Epidermal melanocyte (primary cell): ENCODE measurements around the gene SFRP2.

Source experiments
- DNase-seq: peaks from one replicate; pipeline ENCODE4 v3.0.0; 2011; ENCODE audit warnings: low spot score; ENCODE audit not compliant: insufficient read length

SFRP2 gene

GRCh38 chr4:153798420-153798819 lies 9.5 kb upstream of the SFRP2 start:
- no peak for DNase-seq

GRCh38 chr4:153794006-153794405 lies 5.1 kb upstream of the SFRP2 start:
- DNase-seq: no peak

- no peak for DNase-seq
Measured at GRCh38 chr4:153792618-153793247, 3.9 kb upstream of the SFRP2 start.

DNA sequence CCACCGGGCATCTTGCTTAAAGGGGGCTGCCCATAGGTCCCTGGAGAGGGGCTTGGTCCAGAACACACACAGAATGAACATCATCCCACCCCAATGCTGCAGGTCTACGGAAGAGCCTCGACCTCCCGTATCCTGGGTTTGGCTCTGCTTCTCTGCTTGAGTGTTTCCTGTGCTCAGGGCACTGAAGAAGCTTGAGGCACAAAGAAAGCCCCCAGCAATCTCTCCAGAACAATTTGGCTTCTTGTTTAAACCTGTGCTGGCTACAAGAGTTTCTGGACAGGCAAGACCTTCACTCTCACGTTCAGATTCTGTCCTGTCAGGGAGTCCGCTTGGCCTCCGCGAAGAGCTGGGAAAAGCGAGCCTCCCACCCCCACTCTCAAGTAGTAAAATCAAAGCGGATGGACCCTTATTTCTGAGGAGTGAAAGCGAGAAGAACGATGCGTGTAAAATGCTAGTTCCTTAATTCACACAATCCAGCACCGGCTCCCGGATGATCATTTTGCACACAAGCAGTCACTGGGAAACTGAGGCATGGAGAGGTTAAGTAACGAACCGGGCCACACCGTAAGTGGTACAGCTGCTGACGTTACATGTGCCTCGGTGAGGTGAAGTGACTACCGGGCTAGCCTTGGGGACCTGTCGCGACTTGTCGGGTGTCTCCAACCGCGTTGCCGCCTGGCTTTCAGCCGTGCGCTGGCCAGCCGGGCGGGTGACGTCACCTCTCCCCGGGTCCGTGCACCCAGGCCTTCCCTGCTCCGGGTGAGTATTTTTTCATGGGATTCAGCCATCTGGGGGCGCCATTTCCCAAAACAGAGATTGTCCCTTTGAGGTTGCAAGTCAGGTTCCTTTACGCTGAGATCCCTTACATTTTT lies 3.1 kb upstream of the SFRP2 start:
- DNase-seq: no peak

DNA sequence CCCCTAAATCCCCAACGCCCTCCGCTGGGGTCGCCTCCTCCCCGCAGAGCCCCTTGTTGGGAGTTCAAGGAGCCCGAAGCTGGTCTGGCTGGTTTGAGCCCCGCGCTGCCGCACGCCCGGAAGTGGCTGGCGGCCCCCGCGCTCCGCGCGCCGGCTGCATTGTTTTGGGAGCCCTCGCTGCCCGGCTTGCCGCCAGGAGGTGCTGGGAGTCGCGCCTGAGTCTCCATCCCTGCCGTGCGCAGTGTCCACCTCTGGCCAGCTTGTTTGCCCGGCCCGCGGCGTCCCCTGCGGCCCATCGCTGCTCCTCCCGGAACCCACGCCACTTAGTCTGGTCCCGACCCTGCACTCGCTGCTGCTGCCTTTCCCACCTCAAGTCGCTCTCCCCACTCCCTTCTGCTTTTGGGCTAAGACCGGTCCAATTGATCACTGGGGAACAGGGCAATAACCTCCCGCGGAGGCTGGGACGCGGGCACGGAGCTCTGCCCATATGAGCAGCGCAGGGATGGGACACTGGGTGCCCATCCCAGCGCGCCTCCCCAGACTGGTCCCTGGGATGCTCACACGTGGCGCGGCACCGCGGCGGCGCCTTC lies 2.2 kb upstream of the SFRP2 start:
- no peak for DNase-seq

DNA sequence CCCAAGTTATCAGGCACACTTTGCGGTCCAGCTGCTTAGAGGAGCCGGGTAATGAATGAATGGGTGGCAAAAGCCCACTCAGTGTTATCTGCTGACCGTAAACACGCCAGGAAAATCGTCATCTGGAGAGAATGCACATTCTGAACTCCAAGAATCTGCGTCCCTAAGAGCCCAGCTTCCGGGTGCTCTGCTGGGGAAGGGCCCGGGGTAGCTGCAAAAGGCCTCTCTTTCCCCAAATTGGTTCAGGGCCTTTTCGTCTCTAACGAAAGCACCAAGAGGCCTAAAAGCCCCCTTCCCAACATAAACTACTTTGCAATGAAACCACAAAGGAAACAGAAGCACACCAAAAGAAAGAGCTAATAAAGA lies 1.6 kb upstream of the SFRP2 start:
- DNase-seq: no peak

DNA sequence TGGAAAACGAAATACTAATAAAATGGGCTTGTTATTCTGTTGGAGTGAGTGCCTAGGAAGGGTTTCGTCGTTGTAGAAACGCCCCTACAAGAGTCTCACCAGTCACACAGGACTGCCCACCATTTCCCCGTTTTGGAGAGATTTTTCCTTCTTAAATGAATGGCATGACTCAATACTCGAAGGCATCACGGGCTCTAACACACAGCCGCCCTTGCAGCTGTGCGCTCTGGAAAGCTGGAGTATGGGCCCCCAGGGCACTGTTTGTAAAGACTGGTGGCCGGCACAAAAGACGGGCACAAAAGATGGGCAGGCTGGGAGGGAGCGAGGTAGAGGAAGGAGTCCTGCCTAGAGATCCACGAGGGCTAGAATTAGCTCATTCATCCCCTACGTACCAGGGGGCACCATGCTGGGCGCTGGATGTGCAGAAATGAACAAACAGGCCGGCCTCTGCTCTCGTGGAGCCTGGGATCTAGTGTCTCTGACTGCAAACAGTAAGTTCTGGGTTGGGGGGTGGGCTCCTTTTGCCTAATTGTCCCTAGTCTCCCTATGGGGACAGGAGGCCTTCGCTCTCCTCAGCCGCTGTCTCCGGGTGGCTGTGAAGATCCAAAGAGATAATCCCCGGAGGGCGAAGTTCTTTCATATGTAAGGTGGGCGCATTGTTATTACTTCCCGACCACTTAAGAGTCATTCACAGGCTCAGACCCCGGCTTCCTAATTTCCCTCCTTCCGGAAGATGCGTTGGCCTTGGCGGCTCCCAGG lies 1.0 kb upstream of the SFRP2 start:
- no peak for DNase-seq

DNA sequence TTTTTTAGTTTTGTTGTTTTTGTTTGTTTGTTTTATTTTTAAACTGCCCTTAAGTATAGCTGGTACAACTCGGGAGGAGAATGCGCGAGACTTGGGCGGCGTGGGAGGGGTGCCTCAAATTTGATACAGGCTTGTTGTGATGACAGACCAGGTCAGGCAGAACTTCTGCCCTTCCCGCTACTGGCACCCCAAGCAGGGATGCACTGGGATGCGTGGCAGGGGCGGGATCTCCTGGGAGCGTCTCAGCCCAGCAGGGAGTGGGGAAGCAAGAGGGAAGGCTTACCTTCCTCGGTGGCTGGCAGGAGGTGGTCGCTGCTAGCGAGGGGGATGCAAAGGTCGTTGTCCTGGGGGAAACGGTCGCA lies 851 bp downstream of the SFRP2 start:
- DNase-seq: no peak

DNA sequence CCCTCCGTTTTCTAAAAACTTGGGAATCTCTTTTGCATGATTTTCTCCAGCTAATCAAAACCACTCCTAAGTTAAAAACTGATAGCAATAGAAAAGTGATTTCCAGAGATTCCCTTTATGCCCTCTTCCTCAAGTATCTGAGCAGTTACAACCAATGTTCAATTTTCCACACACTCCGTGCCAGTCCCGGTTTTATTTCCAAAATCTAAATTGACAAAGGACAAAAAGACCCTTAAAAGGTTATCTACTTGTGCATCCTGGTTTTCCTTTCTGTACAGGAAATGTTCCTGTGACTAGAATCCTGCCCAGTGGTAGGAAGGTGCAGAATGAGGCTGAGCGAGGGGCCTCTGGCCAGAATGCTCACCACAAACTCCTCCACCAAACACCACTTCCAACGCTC lies 1.3 kb downstream of the SFRP2 start:
- no peak for DNase-seq

DNA sequence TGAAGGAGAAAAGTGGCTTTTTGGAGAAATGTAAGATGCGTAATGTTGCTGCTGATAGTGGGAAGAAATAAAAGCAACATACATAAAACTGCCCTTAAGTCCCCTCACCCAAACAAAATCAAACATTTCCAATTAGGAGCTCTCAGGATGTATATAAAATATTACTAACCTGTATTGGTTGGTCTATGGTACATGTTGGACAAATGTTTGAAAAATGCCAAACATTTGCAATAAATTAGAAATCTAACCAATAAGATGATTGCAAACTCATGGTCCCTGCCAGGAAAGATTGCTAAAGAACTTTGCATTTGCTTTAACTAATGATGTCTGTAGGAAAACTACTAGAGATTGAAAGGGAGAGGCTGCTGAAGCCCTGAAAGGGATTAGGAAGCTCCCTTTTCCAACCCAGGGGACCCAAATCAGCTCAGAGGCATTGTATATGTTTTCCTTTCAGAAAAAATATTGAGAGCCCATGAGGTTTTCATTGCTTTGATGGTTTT lies 1.8 kb downstream of the SFRP2 start:
- DNase-seq: no peak

DNA sequence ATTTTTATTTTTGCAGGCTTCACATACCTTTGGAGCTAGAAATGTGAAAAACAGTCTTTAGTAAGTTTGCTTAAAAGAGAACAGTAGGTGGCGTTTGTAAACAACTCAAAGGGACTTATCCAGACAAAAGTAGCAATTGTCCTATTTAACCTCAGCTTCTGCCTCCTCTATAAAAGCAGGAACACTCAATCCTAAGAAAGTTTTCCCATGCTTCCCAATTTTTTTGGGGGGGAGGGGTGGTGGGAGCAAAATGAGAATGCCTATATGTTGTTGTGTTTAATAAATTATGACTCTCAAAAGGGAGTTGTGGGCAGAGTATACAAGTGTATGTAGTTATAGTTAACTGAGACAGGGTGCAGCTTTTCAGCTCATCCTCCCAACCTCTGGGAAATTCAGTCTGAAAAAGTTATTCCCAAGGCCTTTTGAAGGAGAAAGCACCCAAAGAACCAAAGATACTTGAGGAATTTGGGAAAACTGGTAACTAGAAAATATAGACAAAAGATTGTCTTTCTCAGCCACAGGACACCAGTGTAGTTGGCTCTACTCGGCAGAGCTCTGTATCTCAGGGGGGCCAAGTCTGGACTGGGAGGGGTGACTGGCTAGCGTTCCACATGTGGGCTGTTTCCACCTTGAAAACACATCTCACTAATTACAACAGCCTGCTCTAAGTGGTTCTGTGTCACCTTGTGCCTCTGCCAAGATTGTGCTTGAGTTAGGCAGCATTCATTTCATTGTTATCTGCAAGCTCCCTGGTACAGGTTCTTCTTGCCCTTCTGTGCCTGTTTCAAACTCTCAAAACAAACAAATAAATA lies 2.8 kb downstream of the SFRP2 start:
- DNase-seq: peak; percentile 42

DNA sequence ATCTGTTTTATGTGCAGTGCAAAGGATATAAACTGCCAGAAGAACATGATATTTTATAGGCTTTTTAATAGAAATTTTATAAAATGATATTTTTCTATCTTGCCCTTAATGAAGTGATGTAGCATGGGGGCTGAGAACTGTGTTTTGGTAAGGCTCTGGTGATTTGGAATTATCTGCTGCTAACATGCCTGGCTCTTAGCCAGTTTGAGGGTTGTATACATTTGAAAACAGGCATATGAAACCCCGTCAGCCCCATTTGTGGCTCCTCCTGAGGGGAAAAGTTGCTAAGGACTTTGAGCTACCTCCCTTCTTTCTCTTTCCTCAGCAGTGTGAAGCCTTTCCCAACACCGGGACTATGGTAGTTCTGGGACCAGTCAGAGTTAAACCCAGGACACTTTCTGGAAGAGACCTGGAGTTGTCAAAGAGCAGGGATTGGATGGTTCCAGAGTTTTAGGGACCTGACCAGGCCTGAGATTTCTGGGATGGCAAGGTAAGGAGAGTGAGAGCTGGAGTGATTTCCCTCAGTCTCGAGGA lies 4.7 kb downstream of the SFRP2 start:
- no peak for DNase-seq

DNA sequence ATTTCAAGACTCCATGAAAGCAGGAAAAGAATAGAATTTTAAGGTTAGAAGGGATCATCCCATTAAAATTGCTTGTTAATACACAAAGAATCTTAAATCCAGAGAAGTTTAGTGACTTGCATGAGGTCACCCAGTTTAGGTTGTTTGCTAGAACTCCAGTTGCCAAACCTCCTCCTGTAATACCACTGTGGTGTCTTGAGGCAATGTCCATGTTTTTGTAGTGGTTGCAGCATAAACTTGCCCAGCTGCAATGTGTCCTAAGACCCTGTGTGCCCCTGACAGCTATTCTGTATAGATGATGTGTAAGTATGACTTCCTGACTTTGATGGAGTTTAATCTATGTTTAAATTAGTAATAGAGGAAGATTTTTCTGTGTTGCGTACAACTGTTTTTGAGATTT lies 6.3 kb downstream of the SFRP2 start:
- no peak for DNase-seq

DNA sequence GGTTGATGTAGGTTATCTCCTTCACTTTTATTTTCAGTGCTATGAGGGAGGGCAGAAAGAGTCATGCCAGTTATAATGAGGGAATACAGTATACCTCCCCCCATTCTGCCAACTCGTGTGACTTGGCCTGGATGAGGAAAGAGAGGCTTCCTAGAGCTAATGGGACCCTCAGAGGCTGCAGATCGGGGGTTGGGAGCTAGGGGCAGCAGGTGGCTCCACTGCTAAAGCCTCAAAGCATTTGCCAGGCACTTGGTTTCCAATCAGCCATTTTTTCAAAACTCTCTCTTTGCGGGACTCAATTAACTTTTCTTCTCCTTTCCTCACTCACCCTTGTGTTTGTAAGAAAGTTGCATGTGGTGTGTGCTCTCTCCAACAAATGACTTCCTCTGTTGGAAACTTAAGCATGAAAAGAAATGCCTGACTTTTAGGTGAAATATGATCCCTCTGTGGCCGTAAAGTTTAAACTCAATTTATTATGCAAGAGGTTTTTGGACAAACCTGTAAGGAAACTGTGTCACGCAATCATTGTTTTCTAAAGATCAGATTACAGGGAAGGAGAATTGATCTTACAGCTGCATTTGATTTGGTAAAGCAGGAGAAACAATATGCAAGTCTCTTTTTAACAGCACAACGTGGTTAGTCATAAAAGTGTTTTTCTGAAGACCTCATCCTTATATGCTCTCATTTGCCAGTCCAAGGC lies 7.0 kb downstream of the SFRP2 start:
- no peak for DNase-seq

- no peak for DNase-seq
Measured at GRCh38 chr4:153781280-153781679, 7.6 kb downstream of the SFRP2 start.

GRCh38 chr4:153780876-153781275 lies 8.0 kb downstream of the SFRP2 start:
- DNase-seq: no peak

GRCh38 chr4:153780221-153780620 lies 8.7 kb downstream of the SFRP2 start:
- no peak for DNase-seq

GRCh38 chr4:153778383-153778782 lies 10.5 kb downstream of the SFRP2 start:
- DNase-seq: no peak

- DNase-seq: no peak
Measured at GRCh38 chr4:153777421-153777820, 11.5 kb downstream of the SFRP2 start.

DNA sequence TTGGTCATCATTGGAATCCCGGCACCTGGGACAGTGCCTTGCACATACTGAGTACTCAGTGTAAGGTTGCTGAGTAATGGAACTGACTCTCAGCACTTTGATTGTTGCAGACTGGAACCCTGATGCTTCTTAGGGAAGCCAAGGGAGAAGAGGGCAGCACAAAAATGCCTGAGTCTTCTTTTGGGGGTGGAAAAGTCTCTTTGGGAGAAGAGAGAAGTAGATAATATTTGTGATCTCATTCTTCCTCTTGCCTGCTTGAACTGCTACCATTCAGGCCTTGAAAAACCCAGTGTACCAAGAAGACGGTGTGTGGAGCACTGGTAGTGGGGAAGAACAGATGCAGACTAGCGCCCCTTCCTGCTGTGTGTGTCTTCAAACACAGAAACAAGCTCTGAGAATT lies 12.3 kb downstream of the SFRP2 start:
- no peak for DNase-seq
